Fibroblast of the aortic adventitia (primary cell): Measurements from ENCODE around the gene VIPR2. TPM values are rescaled to one million over a fixed set of nuclear protein-coding genes. Genes with fewer than 3 reads are reported as not detected.

Experiments
- DNase-seq: peaks from one replicate; pipeline ENCODE4 v3.0.0-alpha.2; 2010; ENCODE audit warnings: low read depth
- H3K4me3 ChIP-seq: 2 replicates; pipeline ENCODE4 v1.5.1; 2011; ENCODE audit warnings: low read depth, mild to moderate bottlenecking, control low read depth, low read length, moderate library complexity
- CTCF ChIP-seq: IDR thresholded peaks from 2 replicates; pipeline ENCODE4 v1.5.1; 2011; ENCODE audit warnings: mild to moderate bottlenecking, low read length, control low read depth, inconsistent platforms; ENCODE audit not compliant: insufficient read depth
- total RNA-seq: library from RNA; depleted of rRNA; stranded (reverse); fragments of >200 nt; gene quantifications from 2 replicates; pipeline ENCODE4 v1.2.3, GENCODE V29; 2012; ENCODE audit warnings: low replicate concordance

The VIPR2 gene
- total RNA-seq, 1 donor, result not detected

GRCh38 chr7:159146084-159146858 lies 1.6 kb upstream of the VIPR2 start:
- no peak for TF ChIP-seq CTCF
- DNase-seq, result no peak
- H3K4me3 ChIP-seq, result no peak overlapping the region

GRCh38 chr7:159145490-159145855 lies 806 bp upstream of the VIPR2 start:
- no peak for TF ChIP-seq CTCF
- no peak overlapping the region for H3K4me3 ChIP-seq
- no peak for DNase-seq

- no peak for TF ChIP-seq CTCF
- H3K4me3 ChIP-seq, result no peak overlapping the region
- no peak for DNase-seq
Measured at GRCh38 chr7:159143780-159144757, 598 bp downstream of the VIPR2 start.

- H3K4me3 ChIP-seq, result no peak overlapping the region
- no peak for TF ChIP-seq CTCF
- DNase-seq, result no peak
Measured at GRCh38 chr7:159142730-159143129, 1.9 kb downstream of the VIPR2 start.

GRCh38 chr7:159142199-159142598 lies 2.5 kb downstream of the VIPR2 start:
- no peak for TF ChIP-seq CTCF
- H3K4me3 ChIP-seq, result no peak overlapping the region
- DNase-seq, result no peak

- no peak for TF ChIP-seq CTCF
- DNase-seq, result no peak
- no peak overlapping the region for H3K4me3 ChIP-seq
Measured at GRCh38 chr7:159141660-159142059, 3.0 kb downstream of the VIPR2 start.
